ENCODE results near the gene OSBP.

DNA sequence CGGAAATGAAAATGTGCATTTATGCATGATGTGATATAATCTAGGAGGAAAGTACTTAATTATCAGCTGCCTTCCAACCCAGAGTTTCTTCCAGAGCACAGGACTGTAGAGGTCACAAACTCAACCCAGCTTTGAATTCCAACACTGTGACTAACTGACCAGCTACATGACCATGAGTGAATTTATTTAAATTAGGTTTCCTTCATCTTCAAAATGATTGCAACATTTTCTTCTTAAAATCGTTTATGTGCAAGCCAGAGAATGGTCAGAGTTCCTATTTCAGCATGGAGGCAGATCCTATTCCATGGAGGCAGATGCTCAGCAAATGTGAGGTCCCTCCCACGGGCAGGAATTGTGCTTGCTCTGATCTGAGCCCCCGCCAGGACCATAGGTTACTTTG lies 42.4 kb downstream of the OSBP start:
- TF ChIP-seq CTCF (IDR thresholded peaks at IDR 0.05) (no peak), SMAD4 (CRISPR knock-in tag; IDR thresholded peaks at IDR 0.05) (no peak), MAX (CRISPR knock-in tag; IDR thresholded peaks at IDR 0.05) (no peak), ETV6 (CRISPR knock-in tag; IDR thresholded peaks at IDR 0.05) (no peak), GABPB1 (CRISPR knock-in tag; IDR thresholded peaks at IDR 0.05) (no peak), NR2C2 (CRISPR knock-in tag; IDR thresholded peaks at IDR 0.05) (no peak), SP1 (CRISPR knock-in tag; conservative IDR thresholded peaks at IDR 0.05) (no peak), ZNF416 (CRISPR knock-in tag; IDR thresholded peaks at IDR 0.05) (no peak), USF2 (CRISPR knock-in tag; IDR thresholded peaks at IDR 0.05) (no peak)
